Osteocyte (in vitro differentiated cells): ENCODE results near the gene GALNT2. TPM values are rescaled to one million over a fixed set of nuclear protein-coding genes. Genes with fewer than 3 reads are reported as not detected.
A peak's percentile ranks its signal among the peaks of the same experiment; 100 is the strongest.

ENCODE experiments used
- DNase-seq: peaks from one replicate; pipeline ENCODE4 v3.0.0; 2021; ENCODE audit warnings: mixed read lengths; ENCODE audit not compliant: unreplicated experiment; ENCODE audit errors: extremely low spot score
- H3K27ac Mint-ChIP-seq: one replicate; pipeline ENCODE4 v1.8.0; 2021; ENCODE audit warnings: mild to moderate bottlenecking, mixed read lengths; ENCODE audit not compliant: unreplicated experiment
- H3K27me3 Mint-ChIP-seq: one replicate; pipeline ENCODE4 v1.8.0; 2021; ENCODE audit warnings: mixed read lengths; ENCODE audit not compliant: unreplicated experiment
- H3K36me3 Mint-ChIP-seq: one replicate; pipeline ENCODE4 v1.8.0; 2021; ENCODE audit warnings: mixed read lengths; ENCODE audit not compliant: unreplicated experiment
- H3K4me1 Mint-ChIP-seq: one replicate; pipeline ENCODE4 v1.8.0; 2021; ENCODE audit warnings: mixed read lengths; ENCODE audit not compliant: unreplicated experiment
- H3K4me3 Mint-ChIP-seq: one replicate; pipeline ENCODE4 v1.8.0; 2021; ENCODE audit warnings: mild to moderate bottlenecking, moderate library complexity, mixed read lengths; ENCODE audit not compliant: unreplicated experiment
- H3K9me3 Mint-ChIP-seq: one replicate; pipeline ENCODE4 v1.8.0; 2021; ENCODE audit warnings: mixed read lengths; ENCODE audit not compliant: unreplicated experiment
- total RNA-seq: library from RNA; stranded (reverse); gene quantifications from 2 replicates; pipeline ENCODE4 v1.2.1, GENCODE V29; 2021
- TF ChIP-seq, protein P1 (sequence below): fragments of 200-600 bp; sonication (generic); IDR thresholded peaks from 2 replicates; pipeline ENCODE4 v1.5.0; 2021; ENCODE audit warnings: antibody characterized with exemption, mild to moderate bottlenecking, moderate library complexity

Gene GALNT2
- total RNA-seq, 1 donor from 2014 or later, result 149 TPM

DNA sequence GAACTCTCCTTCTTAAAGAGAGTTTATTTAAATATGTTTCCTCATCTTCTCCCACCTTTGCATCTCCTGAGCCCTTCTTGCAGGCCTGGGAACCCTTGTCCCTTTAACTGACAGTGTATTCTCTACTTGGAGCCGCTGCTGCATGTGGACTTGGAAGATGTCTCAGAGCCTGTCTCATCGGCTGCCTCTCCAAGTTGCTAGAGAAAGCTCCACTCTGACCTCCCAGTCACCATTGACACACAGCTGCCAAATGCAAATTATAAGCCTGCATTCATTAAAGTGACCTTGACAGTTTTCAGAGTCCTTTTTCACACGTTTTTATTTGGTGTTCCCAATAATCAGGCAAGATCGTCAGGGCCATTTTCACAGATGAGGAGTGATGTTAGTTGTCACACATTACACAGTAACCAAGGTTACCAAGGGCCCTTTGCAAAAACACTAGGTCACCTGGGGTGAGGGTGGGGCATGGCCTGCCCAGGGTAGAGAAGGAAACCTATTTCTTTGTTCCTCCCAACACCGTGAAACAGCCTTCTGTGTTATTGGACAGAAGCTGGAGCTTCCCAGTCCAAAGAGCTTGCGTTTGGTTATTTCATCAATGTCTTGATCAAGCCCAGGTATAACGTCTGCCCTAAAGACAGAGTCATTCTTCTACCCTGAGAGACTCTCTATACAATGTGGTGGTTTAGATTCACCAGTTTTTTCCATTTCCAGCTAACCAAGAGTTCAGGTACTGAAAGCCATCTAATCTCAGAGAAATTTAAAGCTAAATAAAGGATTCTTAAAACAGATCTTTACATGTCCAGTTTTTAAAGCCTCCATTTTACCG lies 164.1 kb downstream of the GALNT2 start:
- TF ChIP-seq, protein P1, sequence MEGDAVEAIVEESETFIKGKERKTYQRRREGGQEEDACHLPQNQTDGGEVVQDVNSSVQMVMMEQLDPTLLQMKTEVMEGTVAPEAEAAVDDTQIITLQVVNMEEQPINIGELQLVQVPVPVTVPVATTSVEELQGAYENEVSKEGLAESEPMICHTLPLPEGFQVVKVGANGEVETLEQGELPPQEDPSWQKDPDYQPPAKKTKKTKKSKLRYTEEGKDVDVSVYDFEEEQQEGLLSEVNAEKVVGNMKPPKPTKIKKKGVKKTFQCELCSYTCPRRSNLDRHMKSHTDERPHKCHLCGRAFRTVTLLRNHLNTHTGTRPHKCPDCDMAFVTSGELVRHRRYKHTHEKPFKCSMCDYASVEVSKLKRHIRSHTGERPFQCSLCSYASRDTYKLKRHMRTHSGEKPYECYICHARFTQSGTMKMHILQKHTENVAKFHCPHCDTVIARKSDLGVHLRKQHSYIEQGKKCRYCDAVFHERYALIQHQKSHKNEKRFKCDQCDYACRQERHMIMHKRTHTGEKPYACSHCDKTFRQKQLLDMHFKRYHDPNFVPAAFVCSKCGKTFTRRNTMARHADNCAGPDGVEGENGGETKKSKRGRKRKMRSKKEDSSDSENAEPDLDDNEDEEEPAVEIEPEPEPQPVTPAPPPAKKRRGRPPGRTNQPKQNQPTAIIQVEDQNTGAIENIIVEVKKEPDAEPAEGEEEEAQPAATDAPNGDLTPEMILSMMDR, result no peak
- peak; percentile 27 for DNase-seq
- H3K36me3 Mint-ChIP-seq, result peaks cover 3% of the 10 kb centered on the region
- H3K27ac Mint-ChIP-seq, result peak overlapping the region; percentile 82
- H3K4me3 Mint-ChIP-seq, result peak overlapping the region; percentile 50
- H3K27me3 Mint-ChIP-seq, result no peaks in the 10 kb centered on the region
- H3K4me1 Mint-ChIP-seq, result peaks cover 25% of the 10 kb centered on the region
- H3K9me3 Mint-ChIP-seq, result no peaks in the 10 kb centered on the region

DNA sequence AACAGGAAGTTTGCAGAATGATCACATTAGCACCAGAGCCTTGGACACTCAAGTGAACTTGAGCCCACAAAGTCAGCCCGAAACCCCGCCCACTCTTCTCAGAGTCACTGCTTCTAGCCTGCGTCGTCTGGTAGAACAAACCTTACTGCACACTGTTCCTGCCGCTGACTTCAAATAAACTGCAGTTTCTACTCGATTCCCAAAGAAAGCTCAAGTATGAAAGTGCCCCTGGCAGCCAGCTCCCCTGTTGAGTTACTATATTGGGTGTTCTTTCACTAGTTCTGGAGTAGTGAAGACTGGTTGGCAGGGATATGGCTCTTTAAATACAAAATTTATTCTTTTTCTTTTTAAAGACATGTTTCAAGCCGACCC lies 164.7 kb downstream of the GALNT2 start:
- Mint-ChIP-seq H3K36me3 (peaks cover 9% of the 10 kb centered on the region), H3K4me3 (peak overlapping the region; percentile 50), H3K9me3 (no peaks in the 10 kb centered on the region), H3K27ac (peak overlapping the region; percentile 82), H3K27me3 (no peaks in the 10 kb centered on the region), H3K4me1 (peaks cover 25% of the 10 kb centered on the region)
- TF ChIP-seq, protein P1, result no peak
- DNase-seq, result peak; percentile 75

DNA sequence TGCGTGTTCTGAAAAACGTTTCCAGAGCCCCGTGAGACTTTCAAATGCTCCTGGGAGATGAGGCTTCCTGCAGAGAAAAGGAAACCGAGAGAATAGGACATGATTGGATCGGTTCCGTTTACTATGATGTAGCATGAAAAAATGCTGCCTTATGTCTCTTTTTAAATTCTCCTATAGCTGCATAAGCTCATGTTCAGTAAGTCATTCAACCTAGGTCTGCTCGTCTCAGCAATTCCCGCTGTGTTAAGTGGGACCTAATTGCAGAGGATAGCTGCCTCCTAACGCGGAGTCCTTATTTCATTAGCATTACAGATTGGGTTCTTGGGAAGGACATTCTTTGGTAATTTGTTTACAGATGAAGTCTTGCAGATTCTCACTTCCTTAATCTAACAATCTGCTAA lies 165.3 kb downstream of the GALNT2 start:
- H3K27me3 Mint-ChIP-seq, result no peaks in the 10 kb centered on the region
- peaks cover 25% of the 10 kb centered on the region for H3K4me1 Mint-ChIP-seq
- H3K27ac Mint-ChIP-seq, result peak overlapping the region; percentile 82
- H3K4me3 Mint-ChIP-seq, result peak overlapping the region; percentile 50
- peaks cover 14% of the 10 kb centered on the region for H3K36me3 Mint-ChIP-seq
- TF ChIP-seq, protein P1, result no peak
- H3K9me3 Mint-ChIP-seq, result no peaks in the 10 kb centered on the region
- DNase-seq, result peak; percentile 25

DNA sequence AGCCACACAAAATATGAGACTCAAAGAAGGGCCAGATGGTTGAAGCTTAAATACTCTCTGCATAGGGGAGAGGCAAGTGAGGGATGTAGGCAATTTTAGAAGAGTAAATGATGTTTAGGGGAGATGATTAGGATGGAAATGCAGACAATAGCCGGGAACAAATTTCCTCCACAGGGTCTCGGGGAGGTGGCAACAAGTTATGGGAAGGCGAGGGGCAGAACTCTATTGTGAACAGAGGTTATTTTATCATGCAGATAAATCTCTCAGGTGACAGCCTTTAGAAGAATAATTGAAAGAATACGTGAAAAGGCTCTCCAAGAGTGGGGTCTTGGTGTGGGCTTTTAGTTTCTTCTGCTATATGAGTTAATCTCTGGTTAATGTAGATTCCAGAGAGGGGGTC lies 166.7 kb downstream of the GALNT2 start:
- H3K27me3 Mint-ChIP-seq, result no peaks in the 10 kb centered on the region

DNA sequence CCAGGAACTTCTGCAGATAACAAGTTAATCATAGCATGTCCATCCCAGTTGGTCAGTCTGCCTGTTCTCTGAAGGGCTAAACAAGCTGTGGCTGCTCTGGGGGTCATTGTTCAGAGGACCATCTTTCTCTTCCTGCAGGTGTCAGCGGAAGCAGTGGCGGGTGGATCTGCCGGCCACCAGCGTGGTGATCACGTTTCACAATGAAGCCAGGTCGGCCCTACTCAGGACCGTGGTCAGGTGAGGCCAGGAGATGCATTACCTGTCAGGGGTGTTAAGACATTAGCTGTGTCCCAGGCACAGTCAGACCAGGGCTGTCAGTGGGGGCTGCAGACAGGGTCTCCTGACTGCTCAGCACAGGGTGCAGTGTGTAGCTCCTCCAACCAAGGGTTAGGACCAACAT lies 168.8 kb downstream of the GALNT2 start:
- Mint-ChIP-seq H3K4me1 (peaks cover 19% of the 10 kb centered on the region), H3K4me3 (no peak overlapping the region), H3K27me3 (no peaks in the 10 kb centered on the region), H3K27ac (no peak overlapping the region), H3K36me3 (peaks cover 35% of the 10 kb centered on the region), H3K9me3 (peaks cover 5% of the 10 kb centered on the region)
- TF ChIP-seq, protein P1, result no peak
- peak; percentile 80 for DNase-seq

More for the DNA sequence above, 166.7 kb downstream of the GALNT2 start:
- no peaks in the 10 kb centered on the region for H3K9me3 Mint-ChIP-seq
- peaks cover 25% of the 10 kb centered on the region for H3K4me1 Mint-ChIP-seq
- H3K36me3 Mint-ChIP-seq, result peaks cover 19% of the 10 kb centered on the region
- no peak overlapping the region for H3K4me3 Mint-ChIP-seq
- no peak for DNase-seq
- H3K27ac Mint-ChIP-seq, result no peak overlapping the region
- TF ChIP-seq, protein P1, result no peak
